ENCODE data around the gene UNK. TPM values are rescaled to one million over a fixed set of nuclear protein-coding genes. Genes with fewer than 3 reads are reported as not detected.

The UNK gene
- total and polyA plus RNA-seq, 9 of the 15 experiments (the other 6 are each of a cell fraction or from before 2014, with no cell fraction given) = 12.8 to 38.6 (median 24.8) TPM

DNA sequence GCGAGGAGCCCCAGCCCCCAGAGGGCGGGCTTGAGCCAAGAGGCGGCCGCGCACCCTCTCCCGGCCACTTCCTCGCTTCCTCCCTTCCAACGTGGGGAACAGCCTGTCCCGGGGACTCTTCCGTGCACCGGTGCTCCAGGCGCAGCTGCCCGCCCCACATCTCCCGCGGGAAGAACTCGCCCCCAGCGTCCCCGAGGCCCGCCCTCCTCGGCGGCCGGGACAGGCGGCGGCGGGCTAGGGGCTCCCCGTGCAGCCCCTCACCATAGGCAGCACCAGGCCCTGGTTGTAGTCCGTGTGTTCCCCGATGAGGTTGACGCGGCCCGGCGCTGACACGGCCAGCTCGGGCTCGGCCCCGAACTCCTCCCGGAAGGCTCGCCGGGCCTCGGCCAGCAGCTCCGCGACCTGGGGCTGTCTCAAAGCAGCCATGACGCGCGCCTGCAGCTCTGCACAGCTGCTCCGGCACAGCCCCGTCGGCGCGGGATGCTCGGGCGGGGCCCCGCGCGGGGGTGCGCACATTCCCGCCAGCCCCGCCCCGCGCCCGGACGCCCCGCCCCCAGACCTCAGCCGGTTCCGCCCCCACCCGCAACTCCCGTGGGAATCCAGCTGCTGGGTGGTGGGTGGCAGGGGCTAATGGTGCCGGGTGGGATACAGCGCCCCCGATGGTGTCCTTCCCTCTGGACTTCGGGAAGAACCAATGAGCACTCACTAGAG, 19.7 kb upstream of the UNK start, which contains the start of gene GALK1 (continued):
- TF ChIP-seq BDP1 (IDR thresholded peaks at IDR 0.05; ENCODE audit: insufficient read depth, insufficient read length) (no peak), ZNF57 (CRISPR knock-in tag; IDR thresholded peaks at IDR 0.05) (no peak), NUFIP1 (IDR thresholded peaks at IDR 0.05; ENCODE audit: partially characterized antibody) (no peak), BCOR (IDR thresholded peaks at IDR 0.05) (no peak; the same call in 1 of the 2 replicates), TCFL5 (CRISPR knock-in tag; conservative IDR thresholded peaks at IDR 0.05) (no peak), ZNF384 (IDR thresholded peaks at IDR 0.05; ENCODE audit: low read depth, low read length) (no peak), CCAR2 (IDR thresholded peaks at IDR 0.05; ENCODE audit: low read depth, low read length) (no peak), STAG1 (CRISPR knock-in tag; IDR thresholded peaks at IDR 0.05; ENCODE audit: borderline replicate concordance) (no peak; the same call in 1 of the 2 replicates), NR2F6 (CRISPR knock-in tag; IDR thresholded peaks at IDR 0.05) (no peak), FOXA1 (IDR thresholded peaks at IDR 0.05; ENCODE audit: borderline replicate concordance) (no peak), ZNF717 (CRISPR knock-in tag; IDR thresholded peaks at IDR 0.05) (no peak)
- TF ChIP-seq, protein P1, sequence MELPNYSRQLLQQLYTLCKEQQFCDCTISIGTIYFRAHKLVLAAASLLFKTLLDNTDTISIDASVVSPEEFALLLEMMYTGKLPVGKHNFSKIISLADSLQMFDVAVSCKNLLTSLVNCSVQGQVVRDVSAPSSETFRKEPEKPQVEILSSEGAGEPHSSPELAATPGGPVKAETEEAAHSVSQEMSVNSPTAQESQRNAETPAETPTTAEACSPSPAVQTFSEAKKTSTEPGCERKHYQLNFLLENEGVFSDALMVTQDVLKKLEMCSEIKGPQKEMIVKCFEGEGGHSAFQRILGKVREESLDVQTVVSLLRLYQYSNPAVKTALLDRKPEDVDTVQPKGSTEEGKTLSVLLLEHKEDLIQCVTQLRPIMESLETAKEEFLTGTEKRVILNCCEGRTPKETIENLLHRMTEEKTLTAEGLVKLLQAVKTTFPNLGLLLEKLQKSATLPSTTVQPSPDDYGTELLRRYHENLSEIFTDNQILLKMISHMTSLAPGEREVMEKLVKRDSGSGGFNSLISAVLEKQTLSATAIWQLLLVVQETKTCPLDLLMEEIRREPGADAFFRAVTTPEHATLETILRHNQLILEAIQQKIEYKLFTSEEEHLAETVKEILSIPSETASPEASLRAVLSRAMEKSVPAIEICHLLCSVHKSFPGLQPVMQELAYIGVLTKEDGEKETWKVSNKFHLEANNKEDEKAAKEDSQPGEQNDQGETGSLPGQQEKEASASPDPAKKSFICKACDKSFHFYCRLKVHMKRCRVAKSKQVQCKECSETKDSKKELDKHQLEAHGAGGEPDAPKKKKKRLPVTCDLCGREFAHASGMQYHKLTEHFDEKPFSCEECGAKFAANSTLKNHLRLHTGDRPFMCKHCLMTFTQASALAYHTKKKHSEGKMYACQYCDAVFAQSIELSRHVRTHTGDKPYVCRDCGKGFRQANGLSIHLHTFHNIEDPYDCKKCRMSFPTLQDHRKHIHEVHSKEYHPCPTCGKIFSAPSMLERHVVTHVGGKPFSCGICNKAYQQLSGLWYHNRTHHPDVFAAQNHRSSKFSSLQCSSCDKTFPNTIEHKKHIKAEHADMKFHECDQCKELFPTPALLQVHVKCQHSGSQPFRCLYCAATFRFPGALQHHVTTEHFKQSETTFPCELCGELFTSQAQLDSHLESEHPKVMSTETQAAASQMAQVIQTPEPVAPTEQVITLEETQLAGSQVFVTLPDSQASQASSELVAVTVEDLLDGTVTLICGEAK (IDR thresholded peaks at IDR 0.05) = peak; percentile 59
- TF ChIP-seq, protein P1 (CRISPR knock-in tag; IDR thresholded peaks at IDR 0.05) = no peak
- TF ChIP-seq, protein P2, sequence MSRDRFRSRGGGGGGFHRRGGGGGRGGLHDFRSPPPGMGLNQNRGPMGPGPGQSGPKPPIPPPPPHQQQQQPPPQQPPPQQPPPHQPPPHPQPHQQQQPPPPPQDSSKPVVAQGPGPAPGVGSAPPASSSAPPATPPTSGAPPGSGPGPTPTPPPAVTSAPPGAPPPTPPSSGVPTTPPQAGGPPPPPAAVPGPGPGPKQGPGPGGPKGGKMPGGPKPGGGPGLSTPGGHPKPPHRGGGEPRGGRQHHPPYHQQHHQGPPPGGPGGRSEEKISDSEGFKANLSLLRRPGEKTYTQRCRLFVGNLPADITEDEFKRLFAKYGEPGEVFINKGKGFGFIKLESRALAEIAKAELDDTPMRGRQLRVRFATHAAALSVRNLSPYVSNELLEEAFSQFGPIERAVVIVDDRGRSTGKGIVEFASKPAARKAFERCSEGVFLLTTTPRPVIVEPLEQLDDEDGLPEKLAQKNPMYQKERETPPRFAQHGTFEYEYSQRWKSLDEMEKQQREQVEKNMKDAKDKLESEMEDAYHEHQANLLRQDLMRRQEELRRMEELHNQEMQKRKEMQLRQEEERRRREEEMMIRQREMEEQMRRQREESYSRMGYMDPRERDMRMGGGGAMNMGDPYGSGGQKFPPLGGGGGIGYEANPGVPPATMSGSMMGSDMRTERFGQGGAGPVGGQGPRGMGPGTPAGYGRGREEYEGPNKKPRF (IDR thresholded peaks at IDR 0.05; ENCODE audit: low read depth, low read length) = no peak
- TF ChIP-seq, protein P3, sequence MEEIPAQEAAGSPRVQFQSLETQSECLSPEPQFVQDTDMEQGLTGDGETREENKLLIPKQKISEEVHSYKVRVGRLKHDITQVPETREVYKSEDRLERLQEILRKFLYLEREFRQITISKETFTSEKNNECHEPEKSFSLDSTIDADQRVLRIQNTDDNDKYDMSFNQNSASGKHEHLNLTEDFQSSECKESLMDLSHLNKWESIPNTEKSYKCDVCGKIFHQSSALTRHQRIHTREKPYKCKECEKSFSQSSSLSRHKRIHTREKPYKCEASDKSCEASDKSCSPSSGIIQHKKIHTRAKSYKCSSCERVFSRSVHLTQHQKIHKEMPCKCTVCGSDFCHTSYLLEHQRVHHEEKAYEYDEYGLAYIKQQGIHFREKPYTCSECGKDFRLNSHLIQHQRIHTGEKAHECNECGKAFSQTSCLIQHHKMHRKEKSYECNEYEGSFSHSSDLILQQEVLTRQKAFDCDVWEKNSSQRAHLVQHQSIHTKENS (CRISPR knock-in tag; IDR thresholded peaks at IDR 0.05) = no peak
- TF ChIP-seq, protein P4, sequence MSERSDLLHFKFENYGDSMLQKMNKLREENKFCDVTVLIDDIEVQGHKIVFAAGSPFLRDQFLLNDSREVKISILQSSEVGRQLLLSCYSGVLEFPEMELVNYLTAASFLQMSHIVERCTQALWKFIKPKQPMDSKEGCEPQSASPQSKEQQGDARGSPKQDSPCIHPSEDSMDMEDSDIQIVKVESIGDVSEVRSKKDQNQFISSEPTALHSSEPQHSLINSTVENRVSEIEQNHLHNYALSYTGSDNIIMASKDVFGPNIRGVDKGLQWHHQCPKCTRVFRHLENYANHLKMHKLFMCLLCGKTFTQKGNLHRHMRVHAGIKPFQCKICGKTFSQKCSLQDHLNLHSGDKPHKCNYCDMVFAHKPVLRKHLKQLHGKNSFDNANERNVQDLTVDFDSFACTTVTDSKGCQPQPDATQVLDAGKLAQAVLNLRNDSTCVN (CRISPR knock-in tag; IDR thresholded peaks at IDR 0.05) = no peak
